ENCODE results near the gene SLC7A6OS.

Gene SLC7A6OS

GRCh38 chr16:68351991-68352431 is 41.3 kb upstream of the SLC7A6OS start:
- TF ChIP-seq MYC (IDR thresholded peaks at IDR 0.05; ENCODE audit: low read depth, low read length) (no peak), MAX (IDR thresholded peaks at IDR 0.05; ENCODE audit: low read depth, low read length) (no peak), POLR2A (IDR thresholded peaks at IDR 0.05; ENCODE audit: extremely low read depth, insufficient read length) (no peak)
- no peak for DNase-seq (ENCODE audit: low read depth)
- H3K4me3 ChIP-seq (ENCODE audit: low read depth, low read length) = no peak overlapping the region

- no peak for DNase-seq (ENCODE audit: low read depth)
- no peak for TF ChIP-seq MYC (IDR thresholded peaks at IDR 0.05; ENCODE audit: low read depth, low read length)
- no peak overlapping the region for H3K4me3 ChIP-seq (ENCODE audit: low read depth, low read length)
Observed at GRCh38 chr16:68351463-68351862, 40.7 kb upstream of the SLC7A6OS start.

DNA sequence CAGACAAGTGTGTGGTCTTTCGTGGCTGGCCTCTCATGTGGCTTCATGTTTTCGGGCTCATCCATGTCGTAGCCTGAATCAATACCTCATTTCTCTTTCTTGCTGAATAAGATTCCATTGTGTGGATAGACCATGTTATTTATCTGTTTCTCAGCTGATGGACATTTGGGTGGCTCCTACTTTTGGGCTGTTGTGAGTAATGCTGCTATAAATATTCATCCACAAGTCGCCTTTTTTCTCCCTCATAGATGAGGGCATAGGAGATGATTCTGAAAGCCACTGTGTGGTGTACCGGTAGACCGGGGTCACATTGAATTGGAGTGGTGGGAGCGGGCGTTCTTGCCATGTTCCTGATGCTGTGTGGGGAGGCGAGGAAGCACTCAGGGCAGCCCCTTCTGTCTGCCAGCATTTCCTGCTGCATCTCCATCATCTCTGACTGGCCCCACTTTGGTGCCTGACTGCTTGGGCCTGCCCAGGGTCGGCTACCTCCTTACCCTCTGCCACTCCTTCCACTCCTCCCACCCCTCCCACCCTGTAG is 40.1 kb upstream of the SLC7A6OS start:
- no peak for DNase-seq (ENCODE audit: low read depth)
- H3K4me3 ChIP-seq (ENCODE audit: low read depth, low read length) = no peak overlapping the region
- TF ChIP-seq POLR2A (IDR thresholded peaks at IDR 0.05; ENCODE audit: extremely low read depth, insufficient read length) = no peak

DNA sequence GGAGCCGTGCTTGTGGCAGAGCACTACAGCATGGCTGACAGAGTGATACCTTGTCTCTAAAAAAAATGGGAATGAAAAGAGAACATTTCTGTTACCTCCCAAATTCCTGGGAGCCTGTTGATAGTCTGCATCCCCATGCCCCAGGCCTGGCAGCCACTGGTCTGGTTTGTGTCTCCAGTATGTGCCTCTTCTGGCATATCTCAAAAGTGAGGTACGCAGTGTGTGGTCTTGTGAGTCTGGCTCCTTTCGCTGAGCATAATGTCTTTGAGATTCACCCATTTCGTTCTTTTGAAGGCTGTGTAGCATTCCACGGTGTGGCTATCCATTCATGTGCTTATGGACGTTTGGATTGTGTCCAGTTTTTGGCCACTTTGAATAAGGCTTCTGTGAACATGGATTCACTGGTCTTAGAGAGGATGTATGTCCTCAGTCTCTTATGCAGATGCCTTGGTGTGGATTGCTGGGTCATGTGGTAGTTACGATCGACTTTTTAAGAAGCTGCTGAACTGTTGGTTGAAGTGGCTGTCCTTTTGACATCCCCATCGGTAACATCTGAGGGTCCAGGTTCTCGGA is 39.2 kb upstream of the SLC7A6OS start:
- TF ChIP-seq MAX (IDR thresholded peaks at IDR 0.05; ENCODE audit: low read depth, low read length) (no peak), POLR2A (IDR thresholded peaks at IDR 0.05; ENCODE audit: extremely low read depth, insufficient read length) (no peak), MYC (IDR thresholded peaks at IDR 0.05; ENCODE audit: low read depth, low read length) (no peak), CTCF (IDR thresholded peaks at IDR 0.05; ENCODE audit: low read depth, low read length) (no peak)
- DNase-seq (ENCODE audit: low read depth) = no peak
- H3K4me3 ChIP-seq (ENCODE audit: low read depth, low read length) = no peak overlapping the region

DNA sequence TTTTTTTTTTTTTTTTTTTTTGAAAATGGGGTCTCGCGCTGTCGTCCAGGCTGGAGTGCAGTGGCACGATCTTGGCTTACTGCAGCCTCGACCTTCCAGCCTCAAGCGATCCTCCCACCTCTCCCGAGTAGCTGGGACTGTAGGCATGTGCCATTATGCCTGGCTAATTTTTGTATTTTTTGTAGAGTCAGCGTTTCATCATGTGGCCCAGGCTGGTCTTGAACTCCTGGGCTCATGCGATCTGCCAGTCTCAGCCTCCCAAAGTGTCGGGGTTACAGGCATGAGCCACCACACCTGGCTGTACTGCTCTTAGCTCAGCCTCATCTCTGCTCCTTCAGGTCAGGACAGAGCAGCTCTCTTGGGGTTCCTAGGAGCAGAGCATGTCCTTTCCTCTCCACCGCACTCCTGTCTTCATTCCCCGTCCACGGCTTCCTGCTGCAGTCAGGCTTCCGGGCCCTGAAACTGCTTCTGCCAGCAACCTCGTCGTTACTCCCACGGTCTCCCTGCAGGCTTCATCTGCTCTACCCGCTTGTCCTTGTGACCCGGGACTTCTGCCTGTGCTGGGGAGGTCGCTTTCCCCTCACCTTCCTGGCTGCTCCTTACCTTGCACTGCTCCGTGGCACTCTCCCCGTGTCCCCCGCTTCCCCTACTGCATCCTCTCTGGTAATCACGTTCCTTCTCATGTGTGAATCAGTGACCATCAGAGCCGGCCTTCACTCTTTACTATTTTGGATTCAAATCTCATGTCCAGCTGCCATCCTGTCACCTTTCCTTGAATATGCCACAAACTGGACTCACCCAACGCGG is 38.1 kb upstream of the SLC7A6OS start:
- TF ChIP-seq POLR2A (IDR thresholded peaks at IDR 0.05; ENCODE audit: extremely low read depth, insufficient read length) (no peak), MAX (IDR thresholded peaks at IDR 0.05; ENCODE audit: low read depth, low read length) (no peak), MYC (IDR thresholded peaks at IDR 0.05; ENCODE audit: low read depth, low read length) (no peak), CTCF (IDR thresholded peaks at IDR 0.05; ENCODE audit: low read depth, low read length) (no peak)
- no peak overlapping the region for H3K4me3 ChIP-seq (ENCODE audit: low read depth, low read length)

DNA sequence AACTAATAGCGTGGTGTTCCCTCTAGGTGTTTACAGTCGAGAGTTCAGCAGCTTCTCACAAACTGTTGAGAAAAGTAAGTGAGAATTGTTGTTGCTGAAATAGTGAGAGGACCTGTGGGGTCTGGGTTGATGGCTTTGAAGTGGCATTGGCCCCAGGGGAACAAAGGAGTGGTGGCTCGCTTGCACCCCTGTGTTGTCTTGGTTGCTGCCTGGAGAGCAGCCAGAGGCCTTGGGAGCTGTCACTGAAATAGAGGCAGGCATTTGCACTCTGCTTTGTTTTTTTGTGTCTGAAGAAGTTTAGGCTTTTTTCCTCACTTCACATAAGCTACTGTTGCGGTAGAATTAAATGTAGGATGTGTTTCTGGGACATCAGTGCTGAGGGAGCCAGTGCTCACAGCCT is 36.9 kb upstream of the SLC7A6OS start:
- no peak for DNase-seq (ENCODE audit: low read depth)
- TF ChIP-seq POLR2A (IDR thresholded peaks at IDR 0.05; ENCODE audit: extremely low read depth, insufficient read length) (no peak), MYC (IDR thresholded peaks at IDR 0.05; ENCODE audit: low read depth, low read length) (no peak), CTCF (IDR thresholded peaks at IDR 0.05; ENCODE audit: low read depth, low read length) (no peak), MAX (IDR thresholded peaks at IDR 0.05; ENCODE audit: low read depth, low read length) (no peak)
- no peak overlapping the region for H3K4me3 ChIP-seq (ENCODE audit: low read depth, low read length)

More for the DNA sequence above, 38.1 kb upstream of the SLC7A6OS start:
- no peak for DNase-seq (ENCODE audit: low read depth)

DNA sequence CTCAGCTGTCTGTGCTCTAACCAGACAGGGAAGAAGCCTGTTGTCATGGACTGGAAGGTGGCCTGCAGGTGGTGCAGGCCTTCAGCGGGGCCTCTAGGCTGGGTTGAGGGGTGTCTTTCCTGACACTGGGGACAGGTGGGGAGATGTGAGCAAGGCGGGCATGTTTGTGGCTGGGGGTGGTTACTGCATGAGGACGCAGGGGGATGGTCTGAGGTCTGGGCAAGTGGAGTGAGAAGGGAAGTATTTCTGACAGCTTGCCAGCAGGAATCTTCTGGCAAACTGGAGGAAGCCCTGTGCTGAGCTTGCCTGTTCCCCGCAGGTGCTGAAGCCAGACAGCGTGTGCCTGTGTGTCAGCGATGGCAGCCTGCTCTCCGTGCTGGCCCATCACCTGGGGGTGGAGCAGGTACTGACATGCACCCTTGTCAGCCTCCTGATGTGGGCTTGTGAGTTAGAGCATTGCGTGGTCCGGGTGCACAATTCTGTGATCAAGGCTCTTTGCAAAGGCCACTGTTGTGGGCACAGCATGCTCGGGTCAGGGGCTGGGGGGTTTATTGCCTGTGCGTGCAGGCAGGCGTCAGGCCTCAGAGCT is 36.2 kb upstream of the SLC7A6OS start:
- no peak for DNase-seq (ENCODE audit: low read depth)
- no peak for TF ChIP-seq CTCF (IDR thresholded peaks at IDR 0.05; ENCODE audit: low read depth, low read length)
- no peak for TF ChIP-seq POLR2A (IDR thresholded peaks at IDR 0.05; ENCODE audit: extremely low read depth, insufficient read length)
- TF ChIP-seq MYC (IDR thresholded peaks at IDR 0.05; ENCODE audit: low read depth, low read length) = no peak
- TF ChIP-seq MAX (IDR thresholded peaks at IDR 0.05; ENCODE audit: low read depth, low read length) = no peak
- no peak overlapping the region for H3K4me3 ChIP-seq (ENCODE audit: low read depth, low read length)
